ENCODE results near the gene BARD1.

The BARD1 gene

GRCh38 chr2:214808981-214809750, at the start of gene BARD1:
Gene BARD1 (minus strand): TSS chr2:214809683. CDS start chr2:214809569, 114 bp downstream.
- DNase-seq: peak; percentile 54
- H3K27ac Mint-ChIP-seq: peak within 1 kb of the TSS; percentile 96

GRCh38 chr2:214856137-214856536, 46.7 kb upstream of the BARD1 start:
- H3K27ac Mint-ChIP-seq: no peak overlapping the region
- H3K27me3 Mint-ChIP-seq (ENCODE audit: low read depth, poor library complexity): peaks cover 2% of the 10 kb centered on the region
- no peak for TF ChIP-seq CTCF (IDR thresholded peaks at IDR 0.05)
- no peaks in the 10 kb centered on the region for H3K36me3 Mint-ChIP-seq (ENCODE audit: low read depth)
- H3K9me3 Mint-ChIP-seq: no peaks in the 10 kb centered on the region
- no peak overlapping the region for H3K4me3 Mint-ChIP-seq
- DNase-seq: no peak
- no peaks in the 10 kb centered on the region for H3K4me1 Mint-ChIP-seq

More at GRCh38 chr2:214808981-214809750, at the start of gene BARD1:
- Mint-ChIP-seq H3K4me3 (peak within 1 kb of the TSS; percentile 96), H3K9me3 (peaks cover 17% of the 10 kb centered on the region), H3K36me3 (ENCODE audit: low read depth) (peaks cover 20% of the 10 kb centered on the region), H3K27me3 (ENCODE audit: low read depth, poor library complexity) (peaks cover 7% of the 10 kb centered on the region), H3K4me1 (peaks cover 53% of the 10 kb centered on the region)
- TF ChIP-seq CTCF (IDR thresholded peaks at IDR 0.05): no peak

- no peaks in the 10 kb centered on the region for H3K36me3 Mint-ChIP-seq (ENCODE audit: low read depth)
- no peak overlapping the region for H3K27ac Mint-ChIP-seq
- H3K27me3 Mint-ChIP-seq (ENCODE audit: low read depth, poor library complexity): peaks cover 2% of the 10 kb centered on the region
- TF ChIP-seq CTCF (IDR thresholded peaks at IDR 0.05): no peak
- no peaks in the 10 kb centered on the region for H3K4me1 Mint-ChIP-seq
- H3K9me3 Mint-ChIP-seq: no peaks in the 10 kb centered on the region
- no peak overlapping the region for H3K4me3 Mint-ChIP-seq
- no peak for DNase-seq
Observed at GRCh38 chr2:214853906-214854305, 44.4 kb upstream of the BARD1 start.

GRCh38 chr2:214843823-214844222, 34.3 kb upstream of the BARD1 start:
- no peak overlapping the region for H3K27ac Mint-ChIP-seq
- H3K36me3 Mint-ChIP-seq (ENCODE audit: low read depth): no peaks in the 10 kb centered on the region
- TF ChIP-seq CTCF (IDR thresholded peaks at IDR 0.05): no peak
- no peaks in the 10 kb centered on the region for H3K27me3 Mint-ChIP-seq (ENCODE audit: low read depth, poor library complexity)
- no peak for DNase-seq
- H3K4me1 Mint-ChIP-seq: peaks cover 6% of the 10 kb centered on the region
- H3K9me3 Mint-ChIP-seq: peaks cover 5% of the 10 kb centered on the region
- H3K4me3 Mint-ChIP-seq: no peak overlapping the region

- peaks cover 6% of the 10 kb centered on the region for H3K4me1 Mint-ChIP-seq
- H3K27ac Mint-ChIP-seq: no peak overlapping the region
- H3K27me3 Mint-ChIP-seq (ENCODE audit: low read depth, poor library complexity): no peaks in the 10 kb centered on the region
- no peak for TF ChIP-seq CTCF (IDR thresholded peaks at IDR 0.05)
- no peak overlapping the region for H3K4me3 Mint-ChIP-seq
- no peak for DNase-seq
- no peaks in the 10 kb centered on the region for H3K36me3 Mint-ChIP-seq (ENCODE audit: low read depth)
- H3K9me3 Mint-ChIP-seq: peaks cover 11% of the 10 kb centered on the region
Observed at GRCh38 chr2:214839464-214839863, 30.0 kb upstream of the BARD1 start.

GRCh38 chr2:214837466-214837865, 28.0 kb upstream of the BARD1 start:
- H3K27ac Mint-ChIP-seq: no peak overlapping the region

More at GRCh38 chr2:214837466-214837865, 28.0 kb upstream of the BARD1 start:
- peaks cover 15% of the 10 kb centered on the region for H3K9me3 Mint-ChIP-seq
- no peak overlapping the region for H3K4me3 Mint-ChIP-seq
- no peaks in the 10 kb centered on the region for H3K36me3 Mint-ChIP-seq (ENCODE audit: low read depth)
- H3K4me1 Mint-ChIP-seq: peaks cover 6% of the 10 kb centered on the region
- DNase-seq: no peak
- no peak for TF ChIP-seq CTCF (IDR thresholded peaks at IDR 0.05)
- H3K27me3 Mint-ChIP-seq (ENCODE audit: low read depth, poor library complexity): no peaks in the 10 kb centered on the region

All from nephron progenitor cell (in vitro differentiated cells).